Activated naive CD4-positive, alpha-beta T cell treated with anti-CD3 and anti-CD28 coated beads, Interleukin-2, amount 50 U/mL, for 72 hours (primary cell): Measurements from ENCODE around the gene COL9A3. TPM values are rescaled to one million over a fixed set of nuclear protein-coding genes. Genes with fewer than 3 reads are reported as not detected.
A peak's percentile ranks its signal among the peaks of the same experiment; 100 is the strongest.

ENCODE experiments used
- ATAC-seq, 2 donors: fragments of 150-1000 bp; cut with Tn5 transposase; 2 replicates each; pipeline ENCODE4 v1.10.0; 2021; ENCODE audit warnings: mild to moderate bottlenecking in 2 of 2, moderate library complexity in 2 of 2
- DNase-seq, 2 donors: peaks; one replicate each; pipeline ENCODE4 v3.0.0; 2021 to 2022; ENCODE audit warnings: low spot score in 2 of 2
- H3K27ac Mint-ChIP-seq, 2 donors: one replicate each; pipeline ENCODE4 v1.8.0; 2022; ENCODE audit warnings: mild to moderate bottlenecking in 2 of 2, mixed read lengths in 2 of 2
- H3K36me3 Mint-ChIP-seq, 2 donors: one replicate each; pipeline ENCODE4 v1.8.0; 2022; ENCODE audit warnings: mixed read lengths in 2 of 2
- H3K9me3 Mint-ChIP-seq, 2 donors: one replicate each; pipeline ENCODE4 v1.8.0; 2022; ENCODE audit warnings: mixed read lengths in 2 of 2
- total RNA-seq, 2 donors: library from RNA; stranded (reverse); gene quantifications; one replicate each; pipeline ENCODE4 v1.2.3, GENCODE V29; 2022

The COL9A3 gene
- total RNA-seq, 2 donors from 2014 or later: not detected

DNA sequence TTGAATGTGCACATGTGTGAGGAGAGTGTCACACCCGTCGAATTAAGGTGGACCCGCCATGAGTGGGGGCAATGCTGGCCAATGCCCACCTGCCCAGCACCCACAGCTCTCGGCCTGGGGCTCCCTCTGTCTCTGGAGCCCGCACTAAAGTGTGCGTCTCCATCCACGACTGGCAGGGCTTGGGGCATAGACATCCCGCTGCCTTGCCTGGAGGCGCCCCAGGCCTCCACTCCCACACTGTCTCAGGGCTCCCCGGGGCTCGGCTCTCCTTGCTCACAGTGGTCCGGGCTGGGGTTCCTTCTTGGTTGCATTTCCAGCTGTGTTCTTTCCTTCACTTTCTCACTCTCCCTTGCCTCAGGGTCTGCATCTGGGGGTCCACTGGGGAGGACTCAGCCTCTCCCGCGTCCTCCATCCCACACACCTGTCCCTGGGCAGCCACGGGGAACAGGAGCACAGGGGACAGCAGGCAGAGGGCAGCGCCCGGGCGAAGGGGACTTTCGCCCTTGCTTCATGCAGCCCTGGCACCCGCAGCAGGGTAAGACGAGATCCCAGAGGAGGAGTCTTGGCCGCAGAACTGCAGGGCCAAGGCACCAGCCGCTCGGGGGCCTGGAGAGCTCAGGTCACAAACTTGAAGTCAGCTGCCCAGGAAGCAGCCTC lies 40.7 kb upstream of the COL9A3 start:
- Mint-ChIP-seq H3K36me3 (no peaks in the 10 kb centered on the region), H3K27ac (peak overlapping the region; percentile 65 to 97), H3K9me3 (peaks cover 0 to 5% of the 10 kb centered on the region in 2 donors)
- DNase-seq (no peak), ATAC-seq (no peak)

GRCh38 chr20:62776692-62777527 lies 39.9 kb upstream of the COL9A3 start:
- Mint-ChIP-seq H3K36me3 (no peaks in the 10 kb centered on the region), H3K9me3 (peaks cover 0 to 5% of the 10 kb centered on the region in 2 donors), H3K27ac (peak overlapping the region; percentile 97 to 98)
- ATAC-seq (peak; percentile 82 to 85), DNase-seq (peak in 1 of 2 donors; percentile 39)

DNA sequence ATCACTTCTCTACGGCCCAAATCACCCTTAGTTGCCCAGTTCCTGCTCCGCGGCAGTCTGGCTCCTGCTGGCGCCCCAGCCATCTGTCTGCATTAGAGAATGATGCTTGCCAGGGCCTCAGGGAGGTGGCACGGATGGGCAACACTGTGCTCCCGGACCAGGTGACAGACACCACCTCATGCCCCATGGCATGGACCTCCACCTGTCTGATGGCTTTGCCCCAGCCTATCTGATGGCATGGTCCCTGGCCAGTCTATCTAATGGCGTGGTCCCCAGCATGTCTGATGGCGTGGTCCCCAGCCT lies 39.4 kb upstream of the COL9A3 start:
- DNase-seq: no peak
- H3K27ac Mint-ChIP-seq: peak overlapping the region; percentile 97 to 98
- no peak for ATAC-seq
- peaks cover 0 to 5% of the 10 kb centered on the region in 2 donors for H3K9me3 Mint-ChIP-seq
- H3K36me3 Mint-ChIP-seq: no peaks in the 10 kb centered on the region

- Mint-ChIP-seq H3K9me3 (peaks cover 0 to 5% of the 10 kb centered on the region in 2 donors), H3K27ac (peak overlapping the region in 1 of 2 donors; percentile 84), H3K36me3 (no peaks in the 10 kb centered on the region)
- no peak for DNase-seq
- no peak for ATAC-seq
Observed at GRCh38 chr20:62778058-62778457, 38.8 kb upstream of the COL9A3 start.

GRCh38 chr20:62778601-62779416 lies 38.0 kb upstream of the COL9A3 start:
- DNase-seq (no peak), ATAC-seq (no peak)
- H3K9me3 Mint-ChIP-seq: peaks cover 0 to 5% of the 10 kb centered on the region in 2 donors
- no peaks in the 10 kb centered on the region for H3K36me3 Mint-ChIP-seq
- peak overlapping the region in 1 of 2 donors; percentile 84 for H3K27ac Mint-ChIP-seq

- ATAC-seq (no peak), DNase-seq (no peak)
Observed at GRCh38 chr20:62779417-62779685, 37.5 kb upstream of the COL9A3 start.

GRCh38 chr20:62780204-62780603 lies 36.6 kb upstream of the COL9A3 start:
- ATAC-seq (no peak), DNase-seq (no peak)
- Mint-ChIP-seq H3K27ac (no peak overlapping the region), H3K36me3 (no peaks in the 10 kb centered on the region), H3K9me3 (peaks cover 0 to 5% of the 10 kb centered on the region in 2 donors)

More at GRCh38 chr20:62779417-62779685, 37.5 kb upstream of the COL9A3 start:
- Mint-ChIP-seq H3K27ac (no peak overlapping the region), H3K9me3 (peaks cover 0 to 5% of the 10 kb centered on the region in 2 donors), H3K36me3 (no peaks in the 10 kb centered on the region)

GRCh38 chr20:62780696-62781095 lies 36.2 kb upstream of the COL9A3 start:
- Mint-ChIP-seq H3K9me3 (peaks cover 0 to 5% of the 10 kb centered on the region in 2 donors), H3K36me3 (no peaks in the 10 kb centered on the region), H3K27ac (no peak overlapping the region)
- DNase-seq (no peak), ATAC-seq (no peak)

DNA sequence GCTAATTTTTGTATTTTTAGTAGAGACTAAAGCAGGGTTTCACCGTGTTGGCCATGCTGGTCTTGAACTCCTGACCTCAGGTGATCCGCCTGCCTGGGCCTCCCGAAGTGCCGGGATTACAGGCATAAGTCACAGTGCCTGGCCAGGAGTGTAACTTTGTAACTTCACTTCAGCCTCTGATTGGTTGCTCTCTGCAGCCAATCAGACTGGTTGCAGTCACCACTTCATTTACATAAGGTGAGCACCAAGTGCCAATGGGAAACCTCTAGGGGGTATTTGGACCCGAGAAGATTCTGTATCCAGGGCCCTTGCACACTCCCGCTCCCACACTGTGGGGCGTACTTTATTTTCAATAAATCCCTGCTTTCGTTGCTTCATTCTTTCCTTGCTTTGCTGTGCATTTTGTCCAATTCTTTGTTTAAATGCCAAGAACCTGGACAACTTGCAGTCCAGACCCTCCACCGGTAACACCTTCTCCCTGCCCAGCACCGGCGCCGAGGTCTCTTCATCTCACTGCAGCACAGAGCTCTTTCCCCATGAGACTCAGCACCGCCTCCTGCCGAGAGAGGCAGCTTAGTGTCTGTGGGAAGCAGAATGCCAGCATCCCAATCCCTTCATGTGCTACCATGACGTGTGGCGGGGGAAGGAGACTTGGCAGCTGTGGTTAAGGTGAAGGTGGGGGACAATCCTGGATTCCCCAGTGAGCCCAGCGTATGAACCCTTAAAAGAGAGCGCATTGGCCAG lies 34.5 kb upstream of the COL9A3 start:
- H3K36me3 Mint-ChIP-seq: no peaks in the 10 kb centered on the region
- no peak for ATAC-seq
- H3K9me3 Mint-ChIP-seq: no peaks in the 10 kb centered on the region
- H3K27ac Mint-ChIP-seq: no peak overlapping the region
- no peak for DNase-seq

- no peaks in the 10 kb centered on the region for H3K36me3 Mint-ChIP-seq
- no peak for DNase-seq
- H3K27ac Mint-ChIP-seq: no peak overlapping the region
- no peaks in the 10 kb centered on the region for H3K9me3 Mint-ChIP-seq
- no peak for ATAC-seq
Observed at GRCh38 chr20:62782893-62783278, 34.0 kb upstream of the COL9A3 start.

GRCh38 chr20:62784497-62784896 lies 32.4 kb upstream of the COL9A3 start:
- no peaks in the 10 kb centered on the region for H3K9me3 Mint-ChIP-seq

GRCh38 chr20:62785393-62785792 lies 31.5 kb upstream of the COL9A3 start:
- no peak overlapping the region for H3K27ac Mint-ChIP-seq
- no peak for ATAC-seq
- no peak for DNase-seq
- no peaks in the 10 kb centered on the region for H3K36me3 Mint-ChIP-seq
- no peaks in the 10 kb centered on the region for H3K9me3 Mint-ChIP-seq

More at GRCh38 chr20:62784497-62784896, 32.4 kb upstream of the COL9A3 start:
- ATAC-seq (no peak), DNase-seq (no peak)
- Mint-ChIP-seq H3K27ac (no peak overlapping the region), H3K36me3 (no peaks in the 10 kb centered on the region)

DNA sequence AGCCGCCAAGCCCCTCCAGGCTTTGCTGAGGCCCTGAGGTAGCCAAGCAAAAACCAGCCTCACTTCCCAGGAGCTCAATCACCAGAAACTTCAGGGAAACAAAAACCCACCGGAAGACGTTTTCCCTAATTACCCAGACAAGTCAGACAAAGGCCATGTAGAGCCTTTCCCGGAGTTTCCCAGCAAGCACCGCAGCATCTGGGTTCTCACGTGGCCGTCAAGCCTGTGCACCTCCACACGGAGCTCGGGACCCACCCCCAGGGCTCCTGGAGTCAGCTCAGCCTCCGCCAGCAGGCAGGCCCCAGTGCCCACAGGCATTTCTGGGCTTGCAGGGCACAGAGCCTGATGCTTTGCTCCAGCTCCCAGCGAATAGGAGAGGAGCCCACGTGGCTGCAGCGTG lies 30.7 kb upstream of the COL9A3 start:
- ATAC-seq (no peak), DNase-seq (no peak)
- Mint-ChIP-seq H3K27ac (peak overlapping the region in 1 of 2 donors; percentile 65), H3K9me3 (no peaks in the 10 kb centered on the region), H3K36me3 (no peaks in the 10 kb centered on the region)

DNA sequence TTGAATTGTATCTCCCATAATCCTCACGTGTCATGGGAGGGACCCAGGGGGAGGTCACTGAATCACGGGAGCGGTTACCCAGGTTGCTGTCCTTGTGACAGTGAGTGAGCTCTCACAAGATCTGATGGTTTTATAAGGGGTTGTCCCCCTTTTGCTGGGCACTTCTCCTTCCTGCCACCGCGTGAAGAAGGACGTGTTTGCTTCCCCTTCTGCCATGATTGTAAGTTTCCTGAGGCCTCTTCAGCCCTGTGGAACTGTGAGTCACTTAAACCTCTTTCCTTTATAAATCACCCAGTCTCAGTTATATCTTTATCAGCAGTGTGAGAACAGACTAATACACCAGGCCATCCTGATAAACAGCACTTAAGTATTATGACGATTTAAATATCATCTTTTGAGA lies 29.5 kb upstream of the COL9A3 start:
- Mint-ChIP-seq H3K36me3 (no peaks in the 10 kb centered on the region), H3K9me3 (no peaks in the 10 kb centered on the region), H3K27ac (peak overlapping the region; percentile 43 to 75)
- ATAC-seq: peak in 1 of 2 donors; percentile 79
- DNase-seq: no peak

- no peaks in the 10 kb centered on the region for H3K36me3 Mint-ChIP-seq
- ATAC-seq (no peak), DNase-seq (no peak)
- H3K27ac Mint-ChIP-seq: peak overlapping the region; percentile 43 to 75
- no peaks in the 10 kb centered on the region for H3K9me3 Mint-ChIP-seq
Observed at GRCh38 chr20:62787866-62788265, 29.0 kb upstream of the COL9A3 start.

DNA sequence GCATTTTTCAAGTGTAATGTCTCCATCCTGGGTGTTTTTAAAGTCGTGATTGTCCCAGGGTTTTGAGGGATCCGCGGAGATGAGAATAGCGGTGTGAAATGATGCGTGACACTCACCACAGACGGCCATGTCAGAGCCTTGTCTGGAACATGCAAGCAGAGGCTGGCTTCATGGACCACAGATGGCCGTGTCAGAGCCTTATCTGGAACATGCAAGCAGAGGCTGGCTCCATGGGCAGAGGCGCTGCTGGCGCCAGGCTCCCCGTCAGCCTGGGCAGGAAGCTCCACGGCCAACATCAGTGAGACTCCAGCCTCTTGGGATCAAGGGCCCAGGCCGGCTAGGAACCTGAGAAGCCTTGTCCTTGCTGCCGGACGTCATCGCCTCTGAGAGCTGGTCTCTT lies 28.2 kb upstream of the COL9A3 start:
- no peaks in the 10 kb centered on the region for H3K9me3 Mint-ChIP-seq
- ATAC-seq (no peak), DNase-seq (no peak)
- peak overlapping the region in 1 of 2 donors; percentile 43 for H3K27ac Mint-ChIP-seq
- H3K36me3 Mint-ChIP-seq: no peaks in the 10 kb centered on the region

- DNase-seq (no peak), ATAC-seq (no peak)
- Mint-ChIP-seq H3K27ac (no peak overlapping the region), H3K36me3 (no peaks in the 10 kb centered on the region), H3K9me3 (no peaks in the 10 kb centered on the region)
Observed at GRCh38 chr20:62790075-62790474, 26.8 kb upstream of the COL9A3 start.
